Activated naive CD4-positive, alpha-beta T cell treated with Interleukin-2 at 50 U/mL for 16 hours (primary cell): ENCODE results near the gene P2RX1.
A peak's percentile ranks its signal among the peaks of the same experiment; 100 is the strongest.

Source experiments
- DNase-seq: peaks from one replicate; pipeline ENCODE4 v3.0.0-alpha.2; 2020

Gene P2RX1

DNA sequence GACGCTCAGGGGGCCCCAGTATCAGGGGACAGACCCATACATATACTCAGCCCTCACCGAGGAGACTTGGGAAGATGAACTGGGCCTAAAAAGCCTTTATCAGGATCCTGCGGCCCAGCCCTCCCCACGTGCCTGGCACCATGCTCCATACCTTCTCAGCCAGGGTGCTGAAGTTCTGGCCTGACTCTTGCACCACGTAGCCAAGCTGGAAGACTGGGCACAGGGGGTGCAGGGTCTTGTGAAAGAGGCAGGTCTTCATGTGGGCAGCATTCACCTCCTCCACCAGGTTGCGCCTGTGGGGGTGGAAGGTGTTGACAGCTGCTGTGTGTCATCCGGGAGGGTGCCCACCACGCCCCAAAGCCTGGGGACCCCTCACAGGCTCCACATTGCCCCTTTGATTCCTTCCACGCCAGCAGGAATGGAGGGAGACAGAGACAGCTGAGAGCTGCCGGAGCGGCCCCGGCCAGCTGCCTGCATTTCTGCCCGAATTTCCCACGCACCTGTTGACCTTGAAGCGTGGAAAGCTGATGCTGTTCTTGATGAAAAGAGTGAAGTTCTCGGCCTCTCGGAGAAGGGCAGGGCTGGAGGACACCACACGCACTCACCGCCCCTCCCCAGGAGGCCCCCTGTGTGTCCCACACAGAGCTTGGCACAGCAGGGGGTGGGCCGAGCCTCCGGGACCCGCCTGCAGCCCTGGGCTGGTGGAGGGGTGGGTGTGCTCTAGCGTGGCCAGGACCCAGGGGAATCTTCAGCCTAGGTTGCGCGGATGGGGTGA lies 13.0 kb downstream of the P2RX1 start:
- no peak for DNase-seq

GRCh38 chr17:3900646-3901045 lies 15.6 kb downstream of the P2RX1 start:
- no peak for DNase-seq

DNA sequence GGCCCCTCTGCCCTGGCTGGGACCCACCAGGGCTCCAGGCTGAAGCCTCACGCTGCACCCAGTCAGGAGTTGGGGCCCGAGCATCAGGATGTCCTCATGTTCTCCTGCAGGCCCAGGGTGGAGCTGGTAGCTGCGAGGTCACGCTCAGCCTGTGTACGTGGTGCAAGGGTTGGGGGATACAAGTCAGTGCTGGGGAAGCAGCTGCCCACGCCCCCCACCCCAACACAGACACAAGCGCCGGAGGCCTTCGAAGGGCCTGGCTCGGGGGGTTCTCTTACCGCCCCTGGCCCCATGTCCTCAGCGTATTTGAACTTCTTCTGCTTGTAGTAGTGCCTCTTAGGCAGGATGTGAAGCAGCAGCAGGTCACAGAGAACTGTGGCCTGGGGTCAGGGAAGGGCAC lies 18.5 kb downstream of the P2RX1 start:
- no peak for DNase-seq

- no peak for DNase-seq
Observed at GRCh38 chr17:3896968-3897235, 19.4 kb downstream of the P2RX1 start.

DNA sequence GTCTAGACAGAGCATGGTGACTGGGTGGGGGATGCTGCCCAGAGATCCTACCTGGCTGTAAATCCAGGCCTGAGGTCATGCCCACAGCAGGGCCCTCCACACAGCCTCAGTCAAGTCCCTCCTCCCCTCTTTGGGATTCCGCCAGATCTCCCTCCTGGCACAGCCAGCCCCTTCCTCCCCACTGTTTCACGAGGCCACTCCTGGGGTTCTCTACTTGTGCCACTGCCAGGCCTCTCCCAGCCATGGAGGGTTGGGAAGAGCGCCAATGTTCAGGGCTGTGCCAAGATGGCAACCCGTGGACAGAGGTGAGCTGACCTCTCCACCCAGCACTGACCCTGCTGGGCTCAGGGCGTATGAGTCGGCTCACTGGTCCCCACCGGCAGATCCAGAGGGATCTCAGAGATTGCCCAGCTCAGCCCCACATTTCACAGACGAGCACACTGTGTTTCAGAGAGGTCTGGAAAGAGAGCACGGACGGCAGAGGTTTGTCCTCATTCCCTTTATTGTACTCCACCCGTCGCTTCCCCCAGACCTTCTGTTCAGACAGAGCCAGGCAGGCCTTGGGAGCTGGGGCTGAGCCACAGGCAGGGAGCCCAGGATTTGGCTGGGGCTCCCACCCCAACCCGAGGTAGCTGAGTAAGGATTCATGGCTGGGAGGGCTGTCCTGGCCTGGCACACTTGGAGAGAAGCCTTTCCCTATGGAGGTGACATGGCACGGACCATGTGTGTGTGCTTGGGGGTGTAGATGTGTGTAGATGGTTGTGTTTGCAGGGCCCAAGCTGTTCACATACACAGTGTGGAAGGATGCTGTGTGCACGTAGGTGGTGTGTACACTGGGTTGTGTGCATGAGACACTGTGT lies 19.9 kb downstream of the P2RX1 start:
- no peak for DNase-seq

DNA sequence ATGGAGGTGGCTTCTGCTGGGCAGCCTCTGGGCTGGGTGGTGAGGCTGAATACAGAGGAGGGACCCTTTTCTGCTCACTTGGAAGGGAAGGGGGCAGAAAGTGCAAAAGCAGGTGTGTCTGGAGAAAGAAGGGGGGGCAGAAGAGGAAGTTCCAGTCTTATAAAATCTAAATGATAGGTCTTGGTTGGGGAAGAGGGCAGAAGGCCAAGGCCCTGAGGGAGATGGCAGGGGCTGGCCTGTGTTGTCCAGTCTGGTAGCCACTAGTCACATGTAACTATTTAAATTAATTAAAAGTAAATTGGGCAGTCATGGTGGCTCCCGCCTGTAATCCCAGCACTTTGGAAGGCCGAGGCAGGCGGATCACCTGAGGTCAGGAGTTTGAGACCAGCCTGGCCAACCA lies 20.9 kb downstream of the P2RX1 start:
- no peak for DNase-seq

DNA sequence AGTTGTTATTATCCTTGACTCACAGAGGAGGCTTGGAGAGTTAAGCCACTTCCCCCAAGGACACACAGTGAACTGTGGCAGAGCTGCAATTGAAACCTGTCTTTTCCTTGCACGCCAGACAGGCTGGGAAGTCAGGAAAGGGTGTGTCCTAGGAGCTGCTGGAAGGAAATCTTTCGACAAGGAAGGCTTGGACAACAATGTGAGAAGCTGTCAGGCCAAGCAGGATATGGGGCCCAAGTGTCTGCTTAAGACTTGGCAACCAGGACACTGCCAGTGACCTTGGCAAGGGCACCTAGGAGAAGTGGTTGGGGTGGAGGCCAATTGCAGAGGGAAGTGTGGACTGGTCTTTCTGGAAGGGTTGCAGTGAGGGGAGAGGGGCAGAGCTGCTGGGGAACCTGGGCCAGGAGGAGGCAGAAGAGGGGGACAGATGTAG lies 21.3 kb downstream of the P2RX1 start:
- no peak for DNase-seq

DNA sequence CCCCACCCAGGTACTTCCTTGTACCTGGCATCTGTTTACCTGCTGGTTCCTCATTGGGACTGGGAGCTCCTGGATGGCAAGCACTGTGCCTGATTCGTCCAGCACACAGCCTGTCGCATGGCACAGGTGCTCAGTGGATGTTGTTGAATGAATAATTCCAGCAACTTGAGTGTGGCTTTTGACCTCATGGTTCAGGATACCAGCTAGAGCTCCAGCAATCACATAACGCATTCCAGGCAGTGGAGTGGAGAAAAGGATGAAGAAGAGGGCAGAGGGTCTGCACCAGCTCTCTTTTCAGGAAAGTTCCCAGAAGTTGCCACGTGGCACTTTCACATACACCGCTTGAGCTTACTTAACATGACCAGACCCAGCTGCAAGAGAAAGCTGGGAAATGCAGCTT lies 22.1 kb downstream of the P2RX1 start:
- DNase-seq: no peak

GRCh38 chr17:3893720-3894116 lies 22.5 kb downstream of the P2RX1 start:
- no peak for DNase-seq

- peak; percentile 90 for DNase-seq
Observed at GRCh38 chr17:3893003-3893719, 23.1 kb downstream of the P2RX1 start, which contains the start of gene CAMKK1. TSS of gene CAMKK1 (minus strand) at chr17:3893053. CDS start at chr17:3885687, 7,366 bp downstream.

- peak; percentile 73 for DNase-seq
Observed at GRCh38 chr17:3892095-3892998, 23.9 kb downstream of the P2RX1 start.

DNA sequence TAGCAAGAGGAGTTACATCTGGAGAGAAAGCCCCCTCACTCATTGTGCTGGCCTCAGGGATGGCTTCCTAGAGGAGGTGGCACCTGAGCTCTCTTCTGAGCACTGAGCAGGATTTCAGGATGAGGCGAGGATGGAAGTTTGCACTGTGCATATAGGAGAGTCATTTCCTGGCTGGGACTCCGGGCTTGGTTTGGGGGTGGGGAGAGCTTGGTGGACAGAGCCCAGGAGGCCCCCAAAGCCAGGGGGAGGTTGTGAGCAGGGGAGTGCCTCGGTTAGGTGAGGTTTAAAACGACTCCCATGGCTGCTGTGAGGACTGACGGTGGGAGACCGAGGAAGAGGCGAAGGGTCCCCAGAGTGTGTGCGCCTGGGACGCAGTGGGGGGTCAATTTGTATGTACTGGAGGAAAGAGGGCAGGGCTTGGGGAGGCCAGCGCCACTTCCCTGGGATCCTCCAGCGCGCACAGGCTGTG lies 24.6 kb downstream of the P2RX1 start:
- no peak for DNase-seq

GRCh38 chr17:3890878-3891219 lies 25.4 kb downstream of the P2RX1 start:
- no peak for DNase-seq

DNA sequence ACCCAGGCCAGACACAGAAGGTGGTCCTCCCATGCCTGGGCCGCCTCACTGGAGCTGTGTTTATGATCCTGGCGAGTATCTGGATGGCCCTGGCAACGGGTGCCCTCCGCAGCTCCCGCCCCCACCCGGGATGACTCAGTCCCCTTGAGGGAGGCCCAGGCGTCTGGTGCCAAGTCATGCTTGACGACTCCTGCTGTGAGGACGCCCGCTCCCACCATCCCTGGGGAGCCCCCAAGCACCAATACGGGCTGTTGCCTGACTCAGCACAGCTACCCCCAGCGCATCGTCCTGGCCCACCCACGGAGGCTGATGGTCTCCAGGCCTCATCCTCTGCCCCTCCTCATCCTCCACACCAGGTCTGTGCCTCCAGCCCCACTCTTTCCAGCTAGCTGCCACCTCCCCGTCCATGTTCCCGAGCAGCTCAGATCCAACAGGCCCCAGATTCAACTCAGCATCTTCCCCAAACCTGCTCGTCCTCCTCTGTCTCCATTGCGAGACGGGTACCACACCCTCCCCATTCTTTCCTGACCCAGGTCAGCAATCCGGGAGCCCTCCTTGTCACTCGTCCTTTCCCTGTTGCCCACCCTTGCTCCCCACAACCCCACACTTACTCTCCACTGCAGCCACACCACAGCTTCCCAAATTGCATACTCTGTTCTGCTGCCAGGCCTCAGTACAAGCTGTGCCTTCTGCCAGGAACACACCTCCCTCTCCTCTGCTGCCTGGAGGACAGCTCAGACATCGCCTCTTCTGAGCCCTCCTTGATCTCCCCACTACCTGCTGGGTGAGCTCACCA lies 26.0 kb downstream of the P2RX1 start:
- DNase-seq: peak; percentile 18

DNA sequence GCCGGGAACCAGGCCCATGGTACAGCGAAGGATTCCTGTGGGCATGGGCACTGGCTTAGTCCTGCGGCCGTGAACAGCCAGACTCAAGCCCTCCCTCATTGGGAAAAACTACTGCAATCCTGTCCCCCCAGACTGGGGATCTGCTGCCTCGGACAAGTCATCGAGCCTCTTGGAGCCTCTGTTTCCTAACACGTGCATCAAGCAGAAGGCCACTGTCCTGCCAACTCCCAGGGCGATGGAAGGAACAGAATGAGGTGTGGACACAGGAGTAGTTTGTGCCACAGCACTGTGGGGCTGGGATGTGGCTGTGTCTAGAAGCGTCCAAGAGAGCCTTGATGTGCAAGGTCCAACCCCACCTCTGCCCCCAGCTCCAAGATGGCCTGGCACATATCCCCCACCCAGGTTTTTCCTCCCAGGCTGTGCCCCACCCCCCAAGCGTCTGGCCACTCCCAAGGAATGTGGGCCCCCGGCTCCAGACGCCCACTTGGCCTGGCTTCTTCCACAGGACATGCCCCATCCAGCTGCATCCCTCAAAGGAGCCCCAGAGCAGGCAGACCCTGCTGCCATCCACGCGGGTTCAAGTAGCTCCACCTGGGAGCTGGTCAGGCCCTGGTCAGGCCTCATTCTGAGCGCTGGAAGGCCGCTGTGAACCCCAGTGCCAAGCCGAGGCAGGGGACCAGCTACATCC lies 26.8 kb downstream of the P2RX1 start:
- no peak for DNase-seq

DNA sequence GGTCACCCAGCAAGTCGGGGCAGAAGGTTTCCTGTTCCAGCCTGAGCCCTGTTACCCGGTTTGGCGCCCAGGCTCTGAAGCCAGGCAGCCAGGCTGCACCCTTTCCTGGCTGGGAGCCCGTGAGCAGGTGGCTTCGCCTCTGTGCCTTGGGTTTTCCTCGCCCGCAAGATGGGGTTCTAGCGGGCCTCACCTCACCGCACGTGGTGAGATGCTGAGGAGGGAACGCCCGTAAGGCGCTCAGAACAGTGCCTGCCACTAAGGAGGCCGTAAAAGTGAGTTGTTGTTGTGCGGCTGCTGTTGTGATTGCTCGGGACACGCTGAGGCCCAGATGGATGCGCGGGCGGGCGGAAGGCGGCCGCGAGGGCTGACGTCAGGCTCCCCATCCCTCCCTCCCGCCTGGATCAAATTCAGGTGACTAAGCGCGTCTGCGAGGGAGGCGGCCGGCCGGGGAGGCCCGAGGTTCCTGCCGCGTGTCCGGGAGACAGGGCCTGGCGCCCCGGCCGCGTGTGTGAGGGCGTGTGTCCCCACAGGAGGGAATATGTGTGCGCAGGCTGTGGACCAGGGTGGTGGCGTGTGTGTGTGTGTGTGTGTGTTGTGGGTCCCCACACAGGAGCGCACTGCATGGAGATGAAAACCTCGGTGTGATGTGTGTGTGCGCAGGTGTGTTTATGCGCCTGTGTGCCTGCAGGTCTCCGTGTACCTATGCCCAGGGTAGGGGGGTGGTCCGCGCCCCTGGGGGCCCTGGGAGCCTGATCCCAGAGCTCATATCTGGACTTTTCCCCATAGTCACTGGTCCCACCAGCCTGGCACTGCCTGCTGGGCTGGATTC lies 27.7 kb downstream of the P2RX1 start:
- no peak for DNase-seq

DNA sequence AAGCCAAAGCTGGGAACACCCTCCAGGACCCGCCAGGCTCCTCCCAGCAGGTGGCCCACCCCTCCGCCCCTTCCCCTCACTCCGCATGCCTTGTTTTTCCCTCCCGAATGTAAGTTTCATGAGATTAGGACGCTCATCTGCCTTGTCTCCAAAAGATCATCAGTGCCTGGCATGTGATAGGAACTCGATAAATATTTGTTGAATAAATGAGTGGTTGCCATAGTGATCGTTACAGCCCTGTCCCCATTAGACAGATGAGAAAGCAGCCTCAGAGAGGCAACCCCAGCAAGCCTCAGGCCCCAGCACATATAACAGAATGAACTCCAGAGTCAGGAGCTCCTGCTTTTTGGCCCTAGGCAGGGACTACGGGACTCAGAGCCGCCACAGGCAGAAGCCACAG lies 28.5 kb downstream of the P2RX1 start:
- DNase-seq: no peak

- no peak for DNase-seq
Observed at GRCh38 chr17:3887394-3887793, 28.9 kb downstream of the P2RX1 start.

GRCh38 chr17:3886776-3887175 lies 29.5 kb downstream of the P2RX1 start:
- no peak for DNase-seq

DNA sequence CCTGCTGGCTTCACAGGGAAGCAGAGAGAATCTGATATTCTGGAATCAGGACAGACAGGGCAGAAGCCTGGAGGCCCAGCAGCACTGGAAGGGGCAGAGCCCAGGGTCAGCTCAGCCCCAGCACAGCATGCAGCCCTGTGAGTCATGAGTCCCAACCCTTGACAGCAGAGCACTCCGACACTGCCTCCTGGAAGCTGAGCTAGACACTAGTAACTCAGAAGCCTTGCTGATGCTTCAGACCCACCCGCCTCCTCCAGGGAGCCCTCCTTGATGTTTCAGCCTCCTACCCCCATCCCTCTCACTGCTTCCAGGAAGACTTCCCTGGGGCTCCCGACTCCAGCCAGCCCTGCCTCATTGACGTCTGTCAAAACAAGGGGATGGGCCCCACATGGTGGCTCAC lies 30.3 kb downstream of the P2RX1 start:
- DNase-seq: no peak
